Measurements from ENCODE around the gene MBIP.
"Not testable (repeated sequence)": the region's sequence is repeated elsewhere in the genome, so short reads cannot be mapped to it uniquely, and the experiment has no call there.

The MBIP gene

GRCh38 chr14:36346052-36346451 lies 25.6 kb upstream of the MBIP start:
- TF ChIP-seq CTCF (conservative IDR thresholded peaks at IDR 0.05) (no peak), ZFX (IDR thresholded peaks at IDR 0.05) (no peak)
- no peak overlapping the region for H3K27ac ChIP-seq

GRCh38 chr14:36344211-36344610 lies 23.8 kb upstream of the MBIP start:
- TF ChIP-seq ZFX (IDR thresholded peaks at IDR 0.05) (no peak), CTCF (conservative IDR thresholded peaks at IDR 0.05) (no peak)
- no peak overlapping the region for H3K27ac ChIP-seq

- H3K27ac ChIP-seq = not testable (repeated sequence)
These were observed 21.4 kb upstream of the MBIP start for GRCh38 chr14:36341811-36342210.

GRCh38 chr14:36340276-36340890 lies 19.9 kb upstream of the MBIP start:
- TF ChIP-seq CTCF (conservative IDR thresholded peaks at IDR 0.05) = no peak
- no peak for TF ChIP-seq ZFX (IDR thresholded peaks at IDR 0.05)
- no peak overlapping the region for H3K27ac ChIP-seq

GRCh38 chr14:36339816-36340215 lies 19.4 kb upstream of the MBIP start:
- no peak overlapping the region for H3K27ac ChIP-seq
- TF ChIP-seq CTCF (conservative IDR thresholded peaks at IDR 0.05) (no peak), ZFX (IDR thresholded peaks at IDR 0.05) (no peak)

GRCh38 chr14:36333119-36333518 lies 12.7 kb upstream of the MBIP start:
- no peak overlapping the region for H3K27ac ChIP-seq
- TF ChIP-seq ZFX (IDR thresholded peaks at IDR 0.05) (no peak), CTCF (conservative IDR thresholded peaks at IDR 0.05) (no peak)

- H3K27ac ChIP-seq = not testable (repeated sequence)
These were observed 7.1 kb upstream of the MBIP start for GRCh38 chr14:36327573-36327972.

GRCh38 chr14:36325853-36326252 lies 5.4 kb upstream of the MBIP start:
- H3K27ac ChIP-seq = no peak overlapping the region
- TF ChIP-seq ZFX (IDR thresholded peaks at IDR 0.05) (no peak), CTCF (conservative IDR thresholded peaks at IDR 0.05) (no peak)

Measured in C4-2B (cell line).